Caco-2 (cell line): ENCODE measurements around the gene MSRB1. TPM values are rescaled to one million over a fixed set of nuclear protein-coding genes. Genes with fewer than 3 reads are reported as not detected.

ENCODE experiments used
- BruUV-seq: library from RNA; stranded (reverse); fragments of 400-500 nt; replicated peaks from 2 replicates; lab custom pipeline; 2021; lab: Mats Ljungman, UMichigan
- CTCF ChIA-PET: fragments of 300-600 bp; sonication (Branson Sonifier 250); formaldehyde crosslinking; loops from one replicate; lab custom pipeline; 2022; ENCODE audit warnings: antibody characterized with exemption; lab: Charles Lee
- POLR2A ChIA-PET: fragments of 300-600 bp; sonication (Branson Sonifier 250); formaldehyde crosslinking; loops from one replicate; lab custom pipeline; 2022; ENCODE audit warnings: antibody characterized with exemption; lab: Charles Lee
- DNase-seq, 2 experiments: peaks; one replicate each; pipeline versions ENCODE4 v3.0.0 to v3.0.0-alpha.2; 2020 to 2022
- H3K27me3 ChIP-seq: replicated peaks from 2 replicates; pipeline ENCODE4 v1.6.0; 2011; ENCODE audit warnings: low read length; ENCODE audit not compliant: control insufficient read depth, insufficient read depth
- H3K36me3 ChIP-seq: 2 replicates; pipeline ENCODE4 v1.5.1; 2011; ENCODE audit warnings: low read length; ENCODE audit not compliant: control insufficient read depth, insufficient read depth
- H3K4me1 ChIP-seq: fragments of 250-450 bp; sonication (Bioruptor Pico); 2 replicates; pipeline ENCODE4 v1.5.1; 2020; ENCODE audit warnings: mild to moderate bottlenecking
- H3K4me3 ChIP-seq: 2 replicates; pipeline ENCODE4 v1.5.1; 2011; ENCODE audit warnings: low read depth, mild to moderate bottlenecking, control low read depth, low read length
- H3K9me3 ChIP-seq: fragments of 250-450 bp; sonication (Bioruptor Pico); 2 replicates; pipeline ENCODE4 v1.5.1; 2020; ENCODE audit warnings: mild to moderate bottlenecking, moderate library complexity
- H3K27ac Mint-ChIP-seq: one replicate; pipeline ENCODE4 v1.8.0; 2022; ENCODE audit warnings: mixed read lengths; ENCODE audit not compliant: unreplicated experiment
- H3K27me3 Mint-ChIP-seq: one replicate; pipeline ENCODE4 v1.8.0; 2022; ENCODE audit warnings: mixed read lengths; ENCODE audit not compliant: insufficient read depth, unreplicated experiment
- H3K36me3 Mint-ChIP-seq: one replicate; pipeline ENCODE4 v1.8.0; 2022; ENCODE audit warnings: mild to moderate bottlenecking, mixed read lengths; ENCODE audit not compliant: insufficient read depth, unreplicated experiment
- H3K4me1 Mint-ChIP-seq: one replicate; pipeline ENCODE4 v1.8.0; 2022; ENCODE audit warnings: low read depth, mixed read lengths; ENCODE audit not compliant: unreplicated experiment
- H3K4me3 Mint-ChIP-seq: one replicate; pipeline ENCODE4 v1.8.0; 2022; ENCODE audit warnings: mild to moderate bottlenecking, moderate library complexity, mixed read lengths; ENCODE audit not compliant: unreplicated experiment
- H3K9me3 Mint-ChIP-seq: one replicate; pipeline ENCODE4 v1.8.0; 2022; ENCODE audit warnings: mixed read lengths; ENCODE audit not compliant: unreplicated experiment
- CTCF ChIP-seq, 2 experiments: fragments of 200-600 bp in 1 of 2; IDR thresholded peaks; 1 replicate in 1 of 2; 2 replicates in 1 of 2; pipeline versions ENCODE4 v1.5.1 to v1.8.0; 2011 to 2022; ENCODE audit warnings: antibody characterized with exemption in 1 of 2, control low read depth in 1 of 2, inconsistent platforms in 1 of 2, low read depth in 1 of 2, low read length in 1 of 2, mild to moderate bottlenecking in 1 of 2, moderate library complexity in 1 of 2; ENCODE audit not compliant: insufficient read depth in 1 of 2, severe bottlenecking in 1 of 2, unreplicated experiment in 1 of 2
- intact Hi-C: fragments of 100-400 bp; cut with micrococcal nuclease; formaldehyde crosslinking; loops from one replicate; pipeline ENCODE4 v1.10.0; 2022; ENCODE audit not compliant: unreplicated experiment
- total RNA-seq: library from RNA; stranded (reverse); gene quantifications from 2 replicates; pipeline ENCODE4 v1.2.3, GENCODE V29; 2022

The MSRB1 gene
- total RNA-seq, 1 experiment from 2014 or later = 30.5 TPM

DNA sequence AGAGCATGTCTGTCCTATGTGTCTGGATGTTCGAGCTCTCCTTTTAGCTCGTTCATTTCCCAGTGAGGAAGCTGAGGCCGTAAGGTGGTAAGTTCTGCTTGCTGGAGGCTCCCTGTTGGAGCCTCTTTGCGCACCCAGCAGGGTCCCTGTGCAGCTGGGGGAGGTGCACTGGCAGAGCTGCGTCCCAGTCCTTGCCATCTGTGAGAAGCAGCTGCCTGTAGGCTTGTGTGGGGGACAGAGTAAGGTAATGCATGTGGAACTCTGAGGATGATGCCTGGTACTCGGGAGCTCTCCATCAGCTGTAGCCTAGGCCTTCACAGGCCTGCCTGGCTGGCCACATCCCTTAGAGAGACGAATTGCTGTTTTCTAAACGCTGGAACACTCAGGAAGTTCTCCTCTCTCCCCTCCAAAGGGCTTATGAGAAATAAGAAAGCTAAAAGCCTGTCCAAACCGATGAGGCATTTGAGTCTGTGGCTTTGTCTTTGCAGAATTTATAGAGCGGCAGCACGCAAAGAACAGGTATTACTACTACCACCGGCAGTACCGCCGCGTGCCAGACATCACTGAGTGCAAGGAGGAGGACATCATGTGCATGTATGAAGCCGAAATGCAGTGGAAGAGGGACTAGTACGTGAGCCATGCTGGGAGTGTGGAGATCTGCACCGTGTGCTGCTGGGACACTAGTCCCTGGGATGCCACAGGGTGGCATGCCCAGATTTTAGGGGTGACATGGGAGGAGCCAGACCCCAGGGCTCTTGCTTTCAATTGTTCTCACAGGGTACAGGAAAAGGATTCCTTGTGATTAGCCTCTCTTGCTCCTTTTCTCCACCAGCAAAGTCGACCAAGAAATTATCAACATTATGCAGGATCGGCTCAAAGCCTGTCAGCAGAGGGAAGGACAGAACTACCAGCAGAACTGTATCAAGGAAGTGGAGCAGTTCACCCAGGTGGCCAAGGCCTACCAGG is 17.9 kb upstream of the MSRB1 start:
- Histone ChIP-seq H3K4me1 (peaks cover 17% of the 10 kb centered on the region), H3K4me3 (peak overlapping the region; percentile 76), H3K36me3 (peaks cover 8% of the 10 kb centered on the region), H3K27me3 (no peaks in the 10 kb centered on the region), H3K9me3 (no peaks in the 10 kb centered on the region)
- TSS peak; percentile 23 for BruUV-seq
- Mint-ChIP-seq H3K4me1 (peaks cover 22% of the 10 kb centered on the region), H3K27me3 (no peaks in the 10 kb centered on the region), H3K4me3 (peak overlapping the region; percentile 89), H3K36me3 (peaks cover 69% of the 10 kb centered on the region), H3K9me3 (no peaks in the 10 kb centered on the region), H3K27ac (peak overlapping the region; percentile 87)
- ChIA-PET CTCF (no interaction called here), POLR2A (interaction anchor here (0.6 to 1.3 kb wide), 5 partner anchors 11 to 195 kb away, joined by 3 to 7 read pairs (median 3); partner anchors contain the start of genes MSRB1, NUBP2, SPSB3 and TRAF7)
- no peak for TF ChIP-seq CTCF (IDR thresholded peaks at IDR 0.05; ENCODE audit: insufficient read depth in 1 of 2, low read depth in 1 of 2, low read length in 1 of 2, severe bottlenecking in 1 of 2, unreplicated experiment in 1 of 2)
- DNase-seq = peak; percentile 43 to 70
- intact Hi-C loops = no loop called here

DNA sequence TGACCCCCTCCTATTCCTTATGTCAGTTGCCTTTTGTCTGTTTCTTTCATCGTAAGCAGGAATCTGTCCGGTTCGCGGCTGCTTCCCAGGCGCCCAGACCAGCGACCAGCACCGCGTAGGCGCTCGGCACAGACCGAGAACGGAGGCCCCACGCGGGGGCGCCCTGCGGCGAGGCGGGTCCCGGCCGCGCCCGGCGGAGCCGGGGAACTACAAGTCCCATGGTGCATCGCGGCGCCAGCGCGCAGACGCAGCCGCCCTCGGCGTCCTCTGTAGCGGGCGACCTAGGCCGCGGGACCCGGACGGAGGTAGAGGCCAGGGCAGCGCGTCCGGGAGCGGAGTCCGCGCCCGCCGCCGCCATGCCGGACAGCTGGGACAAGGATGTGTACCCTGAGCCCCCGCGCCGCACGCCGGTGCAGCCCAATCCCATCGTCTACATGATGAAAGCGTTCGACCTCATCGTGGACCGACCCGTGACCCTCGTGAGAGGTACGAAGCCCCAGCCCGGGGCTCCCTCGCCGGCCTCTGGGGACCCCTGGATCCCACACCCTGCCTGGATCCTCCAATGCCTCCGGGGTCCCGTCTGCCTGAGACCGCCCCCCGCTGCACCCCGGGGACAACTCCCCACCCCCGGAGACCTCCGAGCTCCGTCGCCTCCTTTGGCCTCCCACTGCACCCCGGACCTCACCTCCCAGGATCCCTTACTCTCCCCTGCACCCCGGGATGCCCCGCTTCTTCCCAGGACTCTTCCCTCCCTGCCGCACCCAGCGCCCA is 16.5 kb upstream of the MSRB1 start, which contains the start of gene NDUFB10:
NDUFB10 (plus strand) TSS at position 270 of the 771 bp plus-strand sequence; CDS start at position 357, 87 bp downstream.
- peak; percentile 46 to 49 for TF ChIP-seq CTCF (IDR thresholded peaks at IDR 0.05; ENCODE audit: insufficient read depth in 1 of 2, low read depth in 1 of 2, low read length in 1 of 2, severe bottlenecking in 1 of 2, unreplicated experiment in 1 of 2)
- Mint-ChIP-seq H3K36me3 (peaks cover 54% of the 10 kb centered on the region), H3K9me3 (no peaks in the 10 kb centered on the region), H3K4me3 (peak within 1 kb of the TSS; percentile 89), H3K27ac (peak within 1 kb of the TSS; percentile 87), H3K27me3 (no peaks in the 10 kb centered on the region), H3K4me1 (peaks cover 22% of the 10 kb centered on the region)
- Histone ChIP-seq H3K27me3 (no peaks in the 10 kb centered on the region), H3K4me1 (peaks cover 17% of the 10 kb centered on the region), H3K9me3 (no peaks in the 10 kb centered on the region), H3K36me3 (peaks cover 8% of the 10 kb centered on the region), H3K4me3 (peak within 1 kb of the TSS; percentile 76)
- no TSS peak for BruUV-seq
- DNase-seq = peak; percentile 92 to 96
- CTCF ChIA-PET = interaction anchor here (1.2 kb wide), 1 partner anchor 18 kb away, joined by 3 read pairs; no protein-coding TSS in a partner anchor
- POLR2A ChIA-PET = no interaction called here
- intact Hi-C loops = no loop called here
